CMK (cell line): Measurements from ENCODE around the gene PLPP3.
"Not testable (repeated sequence)": the region's sequence is repeated elsewhere in the genome, so short reads cannot be mapped to it uniquely, and the experiment has no call there.

ENCODE experiments used
- DNase-seq: peaks from one replicate; pipeline ENCODE4 v3.0.0-alpha.2; 2010; ENCODE audit warnings: low read depth

PLPP3 gene

DNA sequence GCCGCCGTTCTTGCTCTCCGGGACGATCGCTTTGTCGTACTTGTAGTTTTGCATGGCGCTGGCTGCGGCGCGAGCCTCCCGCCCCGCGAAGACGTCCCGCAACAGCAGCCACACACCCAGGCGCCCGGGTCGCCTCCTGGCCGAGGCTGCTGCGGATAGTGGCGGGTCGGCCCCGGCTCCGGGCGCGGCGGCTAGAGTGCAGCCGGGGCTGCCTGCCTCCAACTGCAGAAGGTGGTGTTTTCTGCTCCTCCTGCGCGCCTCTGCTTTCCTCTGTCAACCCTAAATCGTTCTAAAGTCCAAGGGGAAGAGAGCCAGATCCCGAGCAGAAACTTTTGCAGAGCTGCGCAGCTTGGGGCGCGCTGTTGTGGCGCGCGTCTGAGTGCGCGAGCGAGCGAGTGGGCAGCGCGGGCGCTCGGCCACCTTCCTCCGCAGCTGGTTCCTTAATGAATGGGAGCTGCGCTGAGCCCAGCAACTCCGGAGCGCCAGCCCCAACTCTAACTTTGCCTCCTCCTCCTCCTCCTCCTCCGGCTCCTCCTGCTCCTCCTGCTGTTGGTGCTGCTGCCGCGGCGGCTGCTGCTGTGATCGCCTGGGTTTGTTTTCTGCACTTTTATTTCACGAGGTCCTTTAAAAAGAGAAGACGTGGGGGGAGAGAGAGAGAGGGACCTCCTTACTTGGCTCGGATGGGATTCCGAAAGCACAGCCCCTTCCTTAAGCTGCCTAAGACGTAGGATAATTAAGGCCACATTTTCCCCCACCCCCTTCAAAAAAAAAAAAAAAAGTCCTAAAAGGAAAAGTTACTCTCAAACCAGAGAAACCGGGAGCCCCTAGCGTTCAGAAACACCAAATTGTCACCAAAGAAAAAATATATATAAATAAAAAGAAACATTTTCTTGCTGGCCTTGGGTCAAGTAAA is at the start of gene PLPP3:
TSS of gene PLPP3 (minus strand) at position 601 of the 913 bp plus-strand sequence. CDS start at position 54, 547 bp downstream.
- DNase-seq, result no peak

DNA sequence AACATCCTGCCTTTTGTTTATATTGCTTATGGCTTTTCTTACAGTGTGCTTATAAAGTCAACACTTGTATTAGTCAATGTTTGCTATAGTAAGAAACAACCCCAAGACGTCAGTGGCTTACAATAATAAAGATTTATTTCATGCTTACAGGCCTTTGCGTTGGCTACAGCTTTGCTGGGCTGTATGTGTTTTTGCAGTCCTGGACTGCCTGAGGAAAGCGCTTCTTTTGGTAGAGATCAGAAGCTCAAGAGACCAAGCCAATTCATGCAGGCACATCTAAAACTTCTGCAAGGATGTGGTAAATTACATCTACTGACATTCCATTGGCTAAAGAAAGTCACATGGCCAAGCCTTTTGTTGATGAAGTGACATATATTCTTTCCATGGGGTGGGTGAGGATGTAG is 48.3 kb upstream of the PLPP3 start:
- no peak for DNase-seq

DNA sequence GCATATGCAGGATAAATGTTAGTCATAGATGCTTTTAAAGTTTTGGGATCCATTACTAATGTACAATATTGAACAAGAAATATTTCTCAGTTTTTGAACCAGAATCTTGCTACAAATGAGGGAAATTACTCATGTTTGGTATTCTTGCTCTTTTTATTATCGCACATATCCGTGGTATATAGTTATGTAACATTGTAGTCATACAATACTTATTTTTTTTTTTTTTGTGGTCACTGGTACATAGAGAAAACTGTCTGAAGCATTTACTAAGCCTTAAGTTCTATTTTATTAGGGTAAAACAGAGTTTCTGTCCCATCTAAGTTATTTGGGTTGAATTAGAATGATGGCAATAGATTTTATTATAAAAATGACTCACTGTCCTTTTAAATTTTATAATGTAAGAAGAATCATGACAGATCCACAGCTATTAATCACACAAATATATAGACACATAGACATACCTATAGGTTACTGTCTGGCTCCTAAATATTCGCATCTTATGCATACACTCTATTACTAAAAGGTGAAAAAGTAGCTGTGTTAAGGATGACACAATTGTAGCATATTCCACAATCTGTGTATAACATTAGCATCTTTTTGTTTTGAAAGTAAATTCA is 47.8 kb upstream of the PLPP3 start:
- no peak for DNase-seq

DNA sequence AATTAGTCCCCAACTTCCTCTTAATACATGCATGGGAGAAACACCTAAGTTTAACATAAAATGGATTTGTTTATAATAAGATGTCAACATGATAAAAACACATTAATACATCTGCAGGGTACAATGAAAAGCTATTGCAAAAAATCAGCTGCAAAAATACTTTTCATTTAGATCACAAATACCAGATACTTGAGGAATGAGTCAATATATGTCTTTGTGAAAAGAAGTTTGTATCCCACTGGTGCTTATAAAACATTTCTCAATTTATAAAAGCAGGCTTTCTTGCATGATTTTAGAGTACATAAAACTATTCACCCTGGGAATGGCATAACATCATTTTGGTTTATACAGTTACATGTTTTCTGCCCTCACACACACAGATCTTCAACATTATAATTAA is 47.2 kb upstream of the PLPP3 start:
- no peak for DNase-seq

DNA sequence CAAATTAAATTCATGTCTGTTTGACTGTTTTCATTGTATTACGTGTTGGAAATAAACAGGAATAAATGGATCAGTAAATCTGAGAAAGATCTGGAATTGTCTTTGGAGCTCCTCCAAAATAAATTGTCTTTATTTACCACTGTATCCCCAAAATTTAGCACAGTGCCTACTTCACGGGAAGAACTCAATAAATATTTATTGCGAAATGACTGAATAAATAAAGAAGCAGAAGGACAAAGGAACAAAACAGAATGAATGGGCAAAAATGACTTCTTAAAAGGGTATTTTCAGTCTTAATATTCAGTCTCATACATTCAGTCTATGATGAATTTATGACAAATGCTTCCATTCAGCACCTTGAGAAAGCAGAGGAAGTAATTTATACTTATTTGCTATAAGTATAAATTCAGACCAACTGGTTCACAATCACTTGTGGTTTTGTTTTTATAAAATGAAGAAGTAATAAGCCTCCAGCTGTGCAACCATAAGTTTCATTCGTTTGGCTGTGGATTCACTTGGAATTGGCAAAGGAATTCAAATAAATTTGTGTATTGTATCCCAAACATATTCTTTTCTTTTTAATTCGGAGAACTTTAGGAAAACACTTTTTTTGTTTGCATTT is 46.6 kb upstream of the PLPP3 start:
- no peak for DNase-seq

DNA sequence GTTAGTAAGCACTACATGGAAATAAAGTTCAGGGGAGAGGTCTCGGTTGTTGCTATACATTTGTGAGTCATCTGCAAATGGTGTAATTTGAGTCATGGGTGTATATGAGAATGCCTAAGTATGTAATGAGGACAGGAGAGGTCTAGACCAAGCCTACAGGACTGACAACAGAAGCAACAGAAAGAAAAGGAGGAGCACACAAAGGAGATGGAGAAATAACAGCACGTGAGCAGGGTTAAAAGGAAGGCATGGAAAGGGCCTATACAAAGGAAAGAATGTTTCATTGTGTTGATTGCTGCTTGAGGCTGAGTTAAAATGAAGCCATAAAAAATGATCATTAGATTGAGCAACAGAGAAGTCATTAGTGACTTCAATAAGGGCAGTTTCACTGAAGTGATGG is 37.8 kb upstream of the PLPP3 start:
- no peak for DNase-seq

DNA sequence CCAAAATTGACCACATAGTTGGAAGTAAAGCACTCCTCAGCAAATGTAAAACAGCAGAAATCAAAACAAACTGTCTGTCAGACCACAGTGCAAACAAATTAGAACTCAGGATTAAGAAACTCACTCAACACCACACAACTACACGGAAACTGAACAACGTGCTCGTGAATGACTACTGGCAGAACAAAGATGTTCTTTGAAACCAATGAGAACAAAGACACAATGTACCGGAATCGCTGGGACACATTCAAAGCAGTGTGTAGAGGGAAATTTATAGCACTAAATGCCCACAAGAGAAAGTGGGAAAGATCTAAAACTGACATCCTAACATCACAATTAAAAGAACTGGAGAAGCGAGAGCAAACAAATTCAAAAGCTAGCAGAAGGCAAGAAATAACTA is 31.4 kb upstream of the PLPP3 start:
- DNase-seq, result not testable (repeated sequence)

DNA sequence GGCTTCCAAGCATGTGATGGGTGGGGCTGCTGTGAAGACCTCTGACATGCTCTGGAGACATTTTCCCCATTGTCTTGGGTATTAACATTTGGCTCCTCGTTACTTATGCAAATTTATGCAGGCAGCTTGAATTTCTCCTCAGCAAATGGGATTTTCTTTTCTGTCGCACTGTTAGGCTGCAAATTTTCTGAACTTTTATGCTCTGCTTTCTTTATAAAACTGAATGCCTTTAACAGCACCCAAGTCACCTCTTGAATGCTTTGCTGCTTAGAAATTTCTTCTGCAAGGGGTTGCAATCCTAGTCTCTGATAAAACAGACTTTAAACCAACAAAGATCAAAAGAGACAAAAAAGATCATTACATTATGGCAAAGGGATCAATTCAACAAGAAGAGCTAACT is 30.7 kb upstream of the PLPP3 start:
- DNase-seq, result not testable (repeated sequence)

DNA sequence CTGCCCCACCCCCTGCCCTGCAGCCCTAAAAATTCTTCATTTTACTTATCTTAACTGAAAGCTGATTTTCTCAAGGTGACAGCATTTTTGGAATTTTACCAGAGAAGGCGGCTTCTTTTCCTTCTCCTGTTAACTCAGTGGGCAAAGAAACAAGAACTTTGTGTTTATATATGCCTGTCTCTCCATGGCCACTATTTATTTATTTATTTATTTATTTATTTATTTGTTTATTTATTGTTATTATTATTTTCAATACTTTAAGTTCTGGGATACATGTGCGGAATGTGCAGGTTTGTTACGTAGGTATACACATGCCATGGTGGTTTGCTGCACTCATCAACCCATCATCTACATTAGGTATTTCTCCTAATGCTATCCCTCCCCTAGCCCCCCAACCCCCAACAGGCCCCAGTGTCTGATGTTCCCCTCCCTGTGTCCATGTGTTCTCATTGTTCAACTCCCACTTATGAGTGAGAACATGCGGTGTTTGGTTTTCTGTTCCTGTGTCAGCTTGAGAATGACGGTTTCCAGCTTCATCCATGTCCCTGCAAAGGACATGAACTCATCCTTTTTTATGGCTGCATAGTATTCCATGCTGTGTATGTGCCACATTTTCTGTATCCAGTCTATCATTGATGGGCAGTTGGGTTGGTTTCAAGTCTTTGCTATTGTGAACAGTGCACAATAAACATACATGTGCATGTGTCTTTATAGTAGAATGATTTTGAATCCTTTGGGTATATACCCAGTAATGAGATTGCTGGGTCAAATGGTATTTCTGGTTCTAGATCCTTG is 16.2 kb upstream of the PLPP3 start:
- DNase-seq, result not testable (repeated sequence)

DNA sequence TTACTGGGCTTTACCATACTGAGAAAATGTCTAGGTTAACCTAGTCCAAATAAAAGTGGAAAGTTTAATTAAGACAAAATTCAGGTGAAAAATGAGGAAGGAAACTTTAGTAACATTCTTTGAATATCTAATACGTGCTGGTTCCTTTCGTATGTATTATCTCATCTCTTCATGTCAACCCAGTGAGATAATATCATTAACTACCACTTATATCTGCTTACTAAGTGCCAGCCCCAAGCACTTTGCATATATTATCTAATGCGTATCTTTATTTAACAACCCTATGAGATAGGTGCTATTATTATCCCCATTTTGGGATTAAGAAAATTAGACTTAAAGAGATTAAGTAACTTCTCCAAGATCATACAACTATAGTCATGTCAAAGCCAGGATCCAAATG is 12.5 kb upstream of the PLPP3 start:
- DNase-seq, result no peak

DNA sequence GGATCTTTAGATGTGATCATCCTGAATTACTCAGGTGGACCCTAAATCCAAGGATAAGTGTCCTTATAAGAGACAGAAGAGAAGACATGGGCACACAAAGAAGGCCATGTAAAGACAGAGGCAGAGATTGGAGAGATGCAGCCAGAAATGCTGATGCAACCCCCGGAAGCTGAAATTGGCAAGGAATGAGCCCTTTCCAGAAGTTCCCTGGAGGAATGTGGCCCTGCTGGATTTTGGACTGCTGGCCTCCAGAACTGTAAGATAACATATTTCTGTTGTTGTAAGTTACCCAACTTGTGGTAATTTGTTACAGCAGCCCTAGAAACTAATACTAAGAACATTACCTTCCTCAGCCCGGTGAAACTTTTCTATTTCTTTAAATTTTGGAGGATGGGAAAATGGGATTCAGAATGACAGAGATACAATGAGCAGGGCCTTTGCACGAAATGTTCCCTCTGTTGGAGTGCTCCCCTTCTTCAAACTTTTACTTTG is 11.2 kb upstream of the PLPP3 start:
- no peak for DNase-seq

DNA sequence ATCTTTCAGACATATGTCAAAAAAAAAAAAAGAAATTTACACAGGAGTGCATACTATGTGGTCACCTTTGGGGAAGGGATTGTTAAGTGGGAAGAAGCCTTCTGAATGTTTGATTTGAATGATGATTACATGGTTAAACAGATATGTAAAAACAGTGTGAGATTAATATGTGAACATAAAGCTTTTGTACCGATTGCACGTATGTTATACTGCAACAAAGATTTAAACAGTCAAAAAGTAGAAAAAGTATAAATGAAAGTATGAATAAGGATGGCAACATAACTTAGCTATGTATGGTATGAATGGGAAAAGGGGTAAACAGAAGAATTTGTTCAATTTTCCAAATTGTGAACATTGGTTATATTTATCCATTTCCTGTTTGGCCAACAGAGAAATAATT is 10.0 kb upstream of the PLPP3 start:
- no peak for DNase-seq

DNA sequence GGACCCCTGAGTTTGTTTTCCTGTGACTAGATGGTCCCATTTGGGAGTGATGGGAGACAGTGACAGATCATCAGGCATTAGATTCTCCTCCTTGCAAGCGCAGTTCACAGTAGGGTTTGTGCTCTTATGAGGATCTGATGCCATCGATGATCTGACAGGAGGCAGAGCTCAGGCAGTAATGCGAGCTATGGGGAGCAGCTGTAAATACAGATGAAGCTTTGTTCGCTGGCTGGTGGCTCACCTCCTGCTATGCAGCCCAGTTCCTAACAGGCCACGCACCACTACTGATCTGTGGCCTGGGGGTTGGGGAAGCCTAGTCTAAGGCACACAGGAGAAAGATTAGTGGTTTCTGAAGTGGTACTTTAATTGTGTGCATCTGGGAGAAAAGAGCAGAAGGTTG is 7.1 kb upstream of the PLPP3 start:
- DNase-seq, result no peak

DNA sequence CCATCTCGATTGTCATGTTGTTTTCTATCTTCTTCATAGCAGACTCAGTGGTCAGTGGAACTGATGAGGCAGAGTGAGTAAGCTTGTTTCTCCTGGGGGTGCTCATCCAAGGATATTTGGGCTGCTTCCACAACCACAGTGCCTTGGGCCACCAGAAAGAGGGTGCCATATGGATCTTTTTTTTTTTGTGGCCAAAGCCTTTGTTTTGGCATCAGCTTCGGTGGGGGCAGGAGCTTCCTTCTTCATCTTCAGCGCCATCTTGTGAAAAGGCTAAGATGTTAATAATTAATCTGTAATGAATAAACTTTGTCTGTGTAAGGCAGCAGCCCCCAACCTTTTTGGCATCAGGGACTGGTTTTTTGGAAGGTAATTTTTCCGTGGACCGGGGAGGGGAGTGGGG is 6.6 kb upstream of the PLPP3 start:
- no peak for DNase-seq

DNA sequence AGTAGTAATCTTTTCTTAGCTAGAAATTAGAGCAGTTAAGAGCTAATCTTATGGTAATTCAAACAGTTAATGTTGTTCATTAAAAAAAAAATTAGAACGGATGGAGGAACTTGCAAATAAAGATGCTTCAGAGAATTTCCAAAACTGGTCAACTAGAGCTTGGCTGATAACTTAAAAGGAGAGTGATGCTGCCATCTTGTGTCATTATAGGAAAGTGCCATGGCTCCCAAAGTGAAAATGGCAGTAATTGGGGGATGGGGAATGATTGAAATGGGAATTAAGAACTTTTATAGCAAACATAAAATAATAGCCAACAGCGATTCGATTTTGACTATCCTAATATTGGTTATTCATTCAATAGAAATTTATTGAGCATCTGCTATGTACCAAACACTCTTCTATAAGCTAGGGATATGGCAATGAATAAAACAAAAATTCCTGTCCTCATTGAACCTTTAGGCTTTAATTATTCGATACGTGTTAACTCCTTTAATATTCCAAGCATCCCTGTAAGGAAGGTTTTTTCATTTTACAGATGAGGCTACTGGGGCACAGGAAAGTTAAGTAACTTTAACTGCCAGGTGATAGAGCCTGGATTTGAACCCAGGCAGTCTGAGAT is 5.7 kb upstream of the PLPP3 start:
- peak; percentile 8 for DNase-seq

DNA sequence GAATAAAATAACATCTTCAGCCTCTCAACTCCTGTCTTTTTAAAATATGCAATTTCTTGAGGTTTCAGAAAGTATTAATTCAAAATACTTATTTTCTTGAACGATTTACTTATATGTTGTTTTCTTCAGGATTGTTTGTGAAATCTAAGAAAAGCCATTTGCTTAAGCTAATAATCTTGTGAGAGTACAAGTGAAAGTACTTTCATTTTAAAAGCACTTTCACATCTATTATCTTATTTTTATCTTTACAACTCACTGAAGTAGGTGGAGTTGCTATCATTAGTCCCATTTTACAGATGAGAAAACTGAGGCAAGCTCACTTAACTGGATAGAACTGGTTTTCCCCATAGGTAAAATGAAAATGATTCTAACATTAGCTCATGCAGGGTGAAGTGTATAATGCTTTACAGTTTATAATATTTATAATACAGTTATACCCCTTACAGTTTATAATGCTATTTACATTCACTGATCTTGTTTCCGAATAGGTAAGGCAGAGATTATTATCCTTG is 4.7 kb upstream of the PLPP3 start:
- no peak for DNase-seq

DNA sequence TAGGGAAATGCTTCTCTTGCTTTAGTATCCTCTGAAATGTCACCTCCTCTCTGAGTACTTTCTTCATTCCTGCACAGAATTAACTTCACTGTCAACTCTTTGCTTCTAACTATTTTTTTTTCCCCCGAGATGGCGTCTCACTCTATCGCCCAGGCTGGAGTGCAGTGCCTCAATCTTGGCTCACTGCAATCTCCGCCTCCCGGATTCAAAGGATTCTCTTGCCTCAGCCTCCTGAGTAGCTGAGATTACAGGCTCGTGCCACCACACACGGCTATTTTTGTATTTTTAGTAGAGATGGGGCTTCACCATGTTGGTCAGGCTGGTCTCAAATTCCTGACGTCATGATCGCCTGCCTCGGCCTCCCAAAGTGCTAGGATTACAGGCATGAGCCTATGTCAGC is 1.4 kb upstream of the PLPP3 start:
- DNase-seq, result no peak

DNA sequence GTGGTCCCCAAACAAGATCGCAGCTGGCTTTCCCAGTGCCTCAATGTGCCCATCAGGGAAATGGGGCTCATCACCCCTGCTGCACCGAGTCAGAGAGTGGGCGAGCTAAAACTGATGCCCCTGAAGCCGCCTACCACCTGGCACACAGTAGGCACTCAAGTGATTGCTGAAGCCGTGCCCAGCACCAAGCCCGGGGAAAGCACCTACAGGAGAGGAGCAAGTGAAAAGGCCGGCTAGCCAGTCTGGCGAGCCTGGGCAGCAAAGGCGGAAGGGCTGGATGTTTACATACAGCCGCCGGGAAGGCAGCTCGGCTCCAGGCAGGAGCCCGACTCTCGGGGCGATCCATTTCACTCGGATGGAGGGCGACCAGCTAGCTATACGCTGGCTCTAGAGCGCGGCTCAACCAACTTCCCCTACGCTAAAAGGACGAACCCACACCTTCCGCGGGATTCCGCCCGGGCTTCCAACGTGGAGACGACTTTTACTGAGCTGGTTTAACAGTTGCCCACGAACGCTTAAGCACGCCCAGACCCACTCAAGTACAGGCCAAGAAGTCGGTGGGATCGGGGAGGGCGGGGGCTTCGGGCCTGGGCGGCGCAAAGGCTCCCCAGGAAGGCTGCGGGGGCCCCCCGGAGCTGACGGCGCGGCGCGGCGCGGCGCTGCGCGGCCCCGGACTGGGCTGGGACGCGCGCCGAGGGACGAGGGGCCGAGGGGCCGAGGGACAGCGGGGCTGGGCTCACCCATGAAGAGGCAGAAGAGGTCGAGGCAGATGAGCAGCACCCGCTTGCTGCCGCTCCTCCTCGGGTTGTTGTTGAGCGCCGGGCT is 1.0 kb downstream of the PLPP3 start:
- no peak for DNase-seq

DNA sequence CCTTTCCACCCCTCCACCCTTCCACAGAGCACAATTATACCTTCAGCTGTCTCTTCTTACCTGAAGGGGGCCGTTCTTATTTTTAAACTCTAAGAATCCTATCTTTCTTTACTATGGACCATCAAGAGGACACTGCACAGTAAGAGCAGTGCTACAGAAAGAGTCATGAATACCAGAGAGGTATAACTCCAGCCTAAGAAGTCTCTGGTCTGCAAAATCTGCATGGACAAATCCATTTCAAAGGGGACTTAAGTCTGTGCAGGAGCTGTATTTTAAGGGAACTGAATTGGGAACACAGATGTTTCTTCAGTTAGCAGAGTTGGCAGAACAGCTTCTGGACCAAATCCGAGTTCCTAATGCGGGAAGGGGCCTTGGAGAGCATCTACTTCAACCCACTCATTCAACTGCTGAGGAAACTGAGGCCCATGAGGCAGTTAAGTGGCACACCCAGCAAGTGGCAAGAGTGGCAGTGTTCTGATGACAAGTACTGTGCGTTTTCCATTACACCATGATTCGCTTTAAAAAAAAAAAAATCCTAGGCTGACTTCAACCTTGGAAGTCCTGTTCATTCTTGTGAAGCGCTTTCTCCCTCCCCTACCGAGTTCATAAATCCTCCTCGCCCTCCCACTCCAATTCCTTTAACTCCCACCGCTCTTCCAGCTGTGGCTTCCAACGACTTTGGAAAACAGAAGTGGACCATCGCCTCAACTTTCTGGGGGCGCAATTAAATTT is 1.8 kb downstream of the PLPP3 start:
- no peak for DNase-seq

DNA sequence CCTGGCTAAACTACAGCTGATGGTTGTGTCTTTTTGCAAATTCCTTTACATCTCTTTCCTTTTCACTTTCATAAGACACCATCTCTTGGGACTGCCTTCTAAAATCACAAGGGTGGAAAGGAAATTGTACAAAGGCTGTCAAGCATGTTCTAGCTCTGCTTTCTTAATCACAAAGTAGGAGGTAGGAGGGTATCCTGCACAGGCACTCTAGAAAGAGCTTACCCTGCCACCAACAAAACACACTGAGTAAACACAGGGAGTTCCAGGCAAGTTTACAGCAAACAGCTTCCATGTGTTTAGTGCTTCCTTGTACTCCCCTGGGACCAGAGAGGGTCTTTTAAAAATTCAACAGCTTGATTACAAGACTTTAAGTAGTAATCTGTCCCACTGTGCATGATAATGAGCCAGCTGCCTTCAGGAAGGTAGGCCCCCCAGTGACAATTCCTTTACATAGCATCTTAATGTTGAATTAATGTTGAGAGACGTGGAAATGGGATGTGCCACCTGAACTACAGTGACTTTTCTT is 2.4 kb downstream of the PLPP3 start:
- no peak for DNase-seq
